H1 (cell line): ENCODE data around the gene GPR162. TPM values are rescaled to one million over a fixed set of nuclear protein-coding genes. Genes with fewer than 3 reads are reported as not detected.

Experiments
- CTCF ChIA-PET: fragments of 300-600 bp; sonication (Branson Sonifier 250); formaldehyde crosslinking; loops from one replicate; lab custom pipeline; 2021; ENCODE audit not compliant: partially characterized antibody; lab: Charles Lee
- POLR2A ChIA-PET: fragments of 300-600 bp; sonication (Branson Sonifier 250); formaldehyde crosslinking; loops from one replicate; lab custom pipeline; 2021; ENCODE audit warnings: inconsistent platforms; ENCODE audit not compliant: partially characterized antibody; lab: Charles Lee
- DNase-seq, 2 experiments: peaks; one replicate each; pipeline versions ENCODE4 v3.0.0 to v3.0.0-alpha.2; 2010 to 2022; ENCODE audit warnings: low spot score in 2 of 2, low read depth in 1 of 2, mixed read lengths in 1 of 2
- FAIRE-seq: peaks from 2 replicates; lab custom pipeline; 2011; peaks lifted over from hg19 to GRCh38; lab: Jason Lieb, UNC
- H2AFZ ChIP-seq: 2 replicates; pipeline ENCODE4 v1.8.1; 2012; ENCODE audit warnings: low read length, inconsistent platforms
- H2AK5ac ChIP-seq: 2 replicates; pipeline ENCODE4 v1.6.1; 2013; ENCODE audit warnings: low read depth, low read length
- H2BK120ac ChIP-seq: replicated peaks from 2 replicates; pipeline ENCODE3; 2013; ENCODE audit warnings: low read depth, low read length, inconsistent platforms
- H2BK12ac ChIP-seq: 2 replicates; pipeline ENCODE4 v1.6.1; 2013; ENCODE audit warnings: low read depth, low read length
- H2BK15ac ChIP-seq: 2 replicates; pipeline ENCODE4 v1.6.1; 2013; ENCODE audit warnings: low read length
- H2BK20ac ChIP-seq: 2 replicates; pipeline ENCODE4 v1.6.1; 2013; ENCODE audit warnings: low read length
- H2BK5ac ChIP-seq: 2 replicates; pipeline ENCODE4 v1.6.1; 2013; ENCODE audit warnings: low read depth, low read length
- H3K14ac ChIP-seq: 2 replicates; pipeline ENCODE4 v1.6.1; 2013; ENCODE audit warnings: inconsistent platforms; ENCODE audit not compliant: insufficient read length
- H3K18ac ChIP-seq: 2 replicates; pipeline ENCODE4 v1.6.1; 2013; ENCODE audit warnings: low read length; ENCODE audit errors: extremely low read depth
- H3K23ac ChIP-seq: 2 replicates; pipeline ENCODE4 v1.6.1; 2013; ENCODE audit warnings: inconsistent platforms; ENCODE audit not compliant: insufficient read length
- H3K23me2 ChIP-seq: 2 replicates; pipeline ENCODE4 v1.6.1; 2013; ENCODE audit warnings: low read depth, low read length
- H3K27ac ChIP-seq: 2 replicates; pipeline ENCODE4 v1.6.1; 2011; ENCODE audit warnings: low read depth, low read length, inconsistent platforms
- H3K27me3 ChIP-seq, 4 experiments: replicated peaks in 1 of 4; 1 replicate in 1 of 4; 2 replicates in 3 of 4; pipeline versions ENCODE4 v1.6.1 to v1.8.1; 2011 to 2013; ENCODE audit warnings: low read length in 3 of 4, mild to moderate bottlenecking in 3 of 4, inconsistent platforms in 2 of 4, mixed read lengths in 2 of 4, moderate library complexity in 1 of 4; ENCODE audit not compliant: control insufficient read depth in 3 of 4, insufficient read depth in 3 of 4; ENCODE audit errors: extremely low read depth in 1 of 4
- H3K36me3 ChIP-seq, 4 experiments: 2 replicates each; pipeline versions ENCODE4 v1.6.1 to v1.8.1; 2011 to 2013; ENCODE audit warnings: mild to moderate bottlenecking in 4 of 4, low read length in 3 of 4, moderate library complexity in 2 of 4, control low read depth in 1 of 4, inconsistent platforms in 1 of 4; ENCODE audit not compliant: insufficient read depth in 4 of 4, control insufficient read depth in 2 of 4
- H3K4ac ChIP-seq: replicated peaks from 2 replicates; pipeline ENCODE3; 2013; ENCODE audit warnings: low read length, low read depth, mixed read lengths, inconsistent platforms; ENCODE audit not compliant: insufficient read length
- H3K4me1 ChIP-seq, 4 experiments: replicated peaks in 1 of 4; 1 replicate in 1 of 4; 2 replicates in 3 of 4; pipeline versions ENCODE4 v1.6.1 to v1.8.1; 2011 to 2013; ENCODE audit warnings: low read length in 3 of 4, inconsistent platforms in 2 of 4, mixed read lengths in 1 of 4; ENCODE audit not compliant: insufficient read depth in 4 of 4, control insufficient read depth in 3 of 4
- H3K4me2 ChIP-seq, 2 experiments: 2 replicates each; pipeline versions ENCODE4 v1.6.1 to v1.8.1; 2011 to 2013; ENCODE audit warnings: low read depth in 2 of 2, low read length in 2 of 2, control low read depth in 1 of 2, inconsistent platforms in 1 of 2, mild to moderate bottlenecking in 1 of 2; ENCODE audit not compliant: insufficient read depth in 1 of 2
- H3K4me3 ChIP-seq, 4 experiments: fragments of 200-600, 300-600 bp in 1 of 4; sonication (generic), shearing (Covaris generic), sonication (Bioruptor Twin) in 1 of 4; 2 replicates each; pipeline versions ENCODE4 v1.5.1 to v1.8.1; 2011 to 2016; ENCODE audit warnings: low read length in 4 of 4, low read depth in 3 of 4, control low read depth in 2 of 4, inconsistent platforms in 2 of 4, mild to moderate bottlenecking in 2 of 4, mixed read lengths in 1 of 4, moderate library complexity in 1 of 4; ENCODE audit not compliant: insufficient read depth in 2 of 4; ENCODE audit errors: extremely low read depth in 1 of 4
- H3K56ac ChIP-seq: replicated peaks from 2 replicates; pipeline ENCODE3; 2013; ENCODE audit warnings: low read depth, mild to moderate bottlenecking, mixed read lengths, low read length, inconsistent platforms; ENCODE audit not compliant: insufficient read length
- H3K79me1 ChIP-seq: 2 replicates; pipeline ENCODE4 v1.6.1; 2013; ENCODE audit warnings: low read depth, low read length, control low read depth
- H3K79me2 ChIP-seq, 2 experiments: 2 replicates each; pipeline versions ENCODE4 v1.6.1 to v1.8.1; 2012 to 2013; ENCODE audit warnings: low read length in 2 of 2, mild to moderate bottlenecking in 2 of 2, inconsistent platforms in 1 of 2; ENCODE audit not compliant: insufficient read depth in 2 of 2, control insufficient read depth in 1 of 2
- H3K9ac ChIP-seq, 4 experiments: replicated peaks in 1 of 4; 1 replicate in 1 of 4; 2 replicates in 3 of 4; pipeline versions ENCODE4 v1.6.1 to v1.8.1; 2011 to 2013; ENCODE audit warnings: low read depth in 3 of 4, low read length in 3 of 4, control low read depth in 2 of 4, mild to moderate bottlenecking in 2 of 4, moderate library complexity in 2 of 4, inconsistent platforms in 1 of 4; ENCODE audit errors: extremely low read depth in 1 of 4
- H3K9me3 ChIP-seq, 2 experiments: 2 replicates each; pipeline versions ENCODE4 v1.6.1 to v1.8.1; 2012 to 2013; ENCODE audit warnings: mild to moderate bottlenecking in 2 of 2, moderate library complexity in 2 of 2, control low read depth in 1 of 2, inconsistent platforms in 1 of 2, low read depth in 1 of 2, low read length in 1 of 2, mixed read lengths in 1 of 2; ENCODE audit not compliant: insufficient read depth in 2 of 2
- H4K20me1 ChIP-seq, 2 experiments: replicated peaks in 1 of 2; 2 replicates each; pipeline versions ENCODE3 to v1.8.1; 2011 to 2013; ENCODE audit warnings: inconsistent platforms in 2 of 2, low read length in 2 of 2, mild to moderate bottlenecking in 1 of 2; ENCODE audit not compliant: insufficient read depth in 2 of 2, control insufficient read depth in 1 of 2
- H4K5ac ChIP-seq: 2 replicates; pipeline ENCODE4 v1.6.1; 2013; ENCODE audit warnings: low read length, low read depth, mixed read lengths, inconsistent platforms; ENCODE audit not compliant: insufficient read length
- H4K8ac ChIP-seq: 2 replicates; pipeline ENCODE4 v1.8.0; 2013; ENCODE audit warnings: mild to moderate bottlenecking, moderate library complexity, low read length, inconsistent platforms; ENCODE audit not compliant: insufficient read depth; ENCODE audit errors: extremely low read depth
- H4K91ac ChIP-seq: replicated peaks from 2 replicates; pipeline ENCODE3; 2013; ENCODE audit warnings: low read length, mixed read lengths, inconsistent platforms; ENCODE audit not compliant: insufficient read length
- GABPA ChIP-seq: IDR thresholded peaks from 2 replicates; pipeline ENCODE4 v1.6.1; 2011; ENCODE audit warnings: mild to moderate bottlenecking, low read length, moderate library complexity, borderline replicate concordance; ENCODE audit not compliant: insufficient read depth
- HDAC6 ChIP-seq: IDR thresholded peaks from one replicate; pipeline ENCODE4 v1.7.1; 2012; ENCODE audit warnings: low read depth, mild to moderate bottlenecking, inconsistent platforms, low read length, moderate library complexity
- SIN3A ChIP-seq, 2 experiments: IDR thresholded peaks in 1 of 2; conservative IDR thresholded peaks in 1 of 2; 2 replicates each; pipeline ENCODE4 v1.6.1; 2011 to 2012; ENCODE audit warnings: low read length in 2 of 2, improper control_type of control experiment in 1 of 2, low read depth in 1 of 2, mild to moderate bottlenecking in 1 of 2
- WGBS, 2 experiments: shearing (Covaris generic) in 1 of 2; methylation state at CpG; one replicate each; pipeline versions ENCODE4 v1.1.6 to v1.1.7; 2013 to 2015; ENCODE audit warnings: low lambda C conversion rate in 2 of 2, mixed read lengths in 2 of 2, inconsistent platforms in 1 of 2, low coverage in 1 of 2, missing lambda C conversion rate in 1 of 2; ENCODE audit not compliant: insufficient replicate concordance in 2 of 2, insufficient coverage in 1 of 2, insufficient read length in 1 of 2; ENCODE audit errors: extremely low coverage in 1 of 2, missing lambda C conversion rate in 1 of 2; 5-methylcytosine and 5-hydroxymethylcytosine counted together
- polyA plus RNA-seq, 7 experiments: library from polyadenylated mRNA; depleted of rRNA in 3 of 7; stranded (reverse) in 5 of 7; unstranded in 2 of 7; fragments of >200 nt in 5 of 7; fragments of 200-250 nt in 2 of 7; gene quantifications; 1 replicate in 5 of 7; 2 replicates in 1 of 7; 4 replicates in 1 of 7; pipeline versions ENCODE4 v1.2.1 to v1.2.3, GENCODE V29; 2011 to 2013; ENCODE audit warnings: missing spikeins in 2 of 7, mixed read lengths in 2 of 7
- total RNA-seq: library from RNA; stranded (reverse); fragmentation: NEBNext Ultra II Directional; extraction: Animal tissue kit (Norgen Biotek cat#: 25700); gene quantifications from 2 replicates; pipeline ENCODE4 v1.2.1, GENCODE V29; 2021

Gene GPR162
- total and polyA plus RNA-seq, 2 of the 8 experiments (the other 6 are each of a cell fraction or from before 2014, with no cell fraction given) = 7.3 to 8.8 TPM

- H2AK5ac ChIP-seq = no peak overlapping the region
- peaks cover 16 to 36% (median 30%) of the 10 kb centered on the region in 4 experiments for H3K36me3 ChIP-seq
- H2BK120ac ChIP-seq = no peak overlapping the region
- H3K79me1 ChIP-seq = peaks cover 4% of the 10 kb centered on the region
- no peak overlapping the region for H3K4me2 ChIP-seq
- H2BK15ac ChIP-seq = no peak overlapping the region
- H3K4me3 ChIP-seq = no peak overlapping the region
- no peaks in the 10 kb centered on the region for H3K9me3 ChIP-seq
- WGBS, 2 experiments = 91% methylated on average over 6 of the region's 6 CpGs; no CpG with 5 or more reads in 1 of the 2 experiments
- no peak for TF ChIP-seq GABPA
- no peak for TF ChIP-seq HDAC6
- TF ChIP-seq SIN3A (conservative IDR thresholded peaks at IDR 0.05 in 1 of 2, IDR thresholded peaks at IDR 0.05 in 1 of 2; ENCODE audit: low read depth in 1 of 2, low read length in 2 of 2) = no peak
- TF ChIP-seq, all 59 proteins: peak for 0
- FAIRE-seq = no peak
- Histone ChIP-seq H3K14ac (no peak overlapping the region), H4K8ac (no peak overlapping the region), H4K91ac (no peak overlapping the region), H3K27me3 (no peaks in the 10 kb centered on the region; a peak in 2 of 7 replicates), H3K56ac (no peak overlapping the region), H2BK20ac (no peak overlapping the region), H4K20me1 (peaks cover 0 to 4% of the 10 kb centered on the region in 2 experiments), H3K9ac (no peak overlapping the region), H3K18ac (no peak overlapping the region), H3K23me2 (peaks cover 9% of the 10 kb centered on the region; the same call in 1 of the 2 replicates), H3K4ac (no peak overlapping the region), H3K4me1 (peaks cover 4 to 18% (median 10%) of the 10 kb centered on the region in 4 experiments), H2AFZ (no peak overlapping the region), H4K5ac (no peak overlapping the region), H2BK12ac (no peak overlapping the region), H3K79me2 (peaks cover 0 to 9% of the 10 kb centered on the region in 2 experiments; a peak in 1 of 4 replicates), H3K23ac (no peak overlapping the region), H3K27ac (no peak overlapping the region), H2BK5ac (no peak overlapping the region)
- POLR2A ChIA-PET = interaction anchor here (1.1 to 27.1 kb wide), 7 partner anchors 10 to 131 kb away, joined by 3 to 388 read pairs (median 17); partner anchors contain the start of genes CDCA3, GNB3, GPR162 and MLF2
- CTCF ChIA-PET = interaction anchor here (0.6 to 23.7 kb wide), 4 partner anchors 16 to 77 kb away, joined by 3 to 532 read pairs (median 294); partner anchors contain the start of genes CD4, CDCA3, GNB3 and LAG3
- DNase-seq = no peak
Measured at GRCh38 chr12:6830999-6831398, 9.4 kb downstream of the GPR162 start.
